Measurements from ENCODE around the gene SLC15A4. TPM values are rescaled to one million over a fixed set of nuclear protein-coding genes. Genes with fewer than 3 reads are reported as not detected.

SLC15A4 gene
- total and polyA plus RNA-seq, 2 of the 13 experiments (the other 11 are each of a cell fraction or from before 2014, with no cell fraction given), result 17.3 to 22.7 TPM

DNA sequence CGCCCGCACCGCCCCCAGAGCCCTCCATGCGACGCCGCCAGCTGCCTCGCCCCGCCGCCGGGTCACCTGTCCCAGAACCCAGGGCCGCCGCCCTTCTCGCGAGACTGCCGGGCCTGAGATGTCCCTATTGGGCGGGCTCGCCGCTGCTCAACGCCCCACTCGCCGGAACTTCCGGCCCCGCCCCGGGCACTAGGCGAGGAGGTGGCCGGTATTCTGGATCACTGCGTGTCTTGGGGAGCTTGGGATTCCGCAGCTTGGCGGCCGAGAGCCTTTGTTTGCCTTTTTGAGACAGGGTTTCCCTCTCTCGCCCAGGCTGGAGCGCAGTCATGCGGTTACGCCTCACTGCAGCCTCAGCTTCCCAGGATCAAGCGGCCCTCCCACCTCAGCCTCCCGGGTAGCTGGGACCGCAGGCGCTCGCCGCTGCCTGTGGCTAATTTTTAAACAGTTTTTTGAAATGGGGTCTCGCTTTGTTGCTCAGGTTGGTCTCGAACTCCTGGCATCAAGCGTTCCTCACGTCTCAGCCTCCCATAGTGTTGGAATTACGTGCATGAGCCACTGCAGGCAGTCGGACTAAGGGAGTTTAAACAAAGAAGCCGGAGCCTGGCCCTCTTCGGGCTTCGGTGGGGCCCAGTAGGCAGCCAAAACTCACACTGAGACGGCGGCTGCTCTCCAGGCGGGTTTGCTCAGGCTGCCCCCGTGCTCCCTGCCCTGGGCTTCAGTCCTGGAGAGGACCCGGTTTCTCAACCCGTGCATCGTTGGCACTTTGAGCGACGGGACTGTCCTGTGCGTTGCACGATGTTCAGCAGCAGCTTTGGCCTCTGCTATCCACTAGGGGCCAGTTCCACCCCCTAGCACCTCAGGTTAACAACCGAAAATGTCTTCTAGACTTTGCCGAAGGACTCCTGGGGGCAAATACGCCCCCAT is at the start of gene SLC15A4 (continued):
- TF ChIP-seq, protein P1, sequence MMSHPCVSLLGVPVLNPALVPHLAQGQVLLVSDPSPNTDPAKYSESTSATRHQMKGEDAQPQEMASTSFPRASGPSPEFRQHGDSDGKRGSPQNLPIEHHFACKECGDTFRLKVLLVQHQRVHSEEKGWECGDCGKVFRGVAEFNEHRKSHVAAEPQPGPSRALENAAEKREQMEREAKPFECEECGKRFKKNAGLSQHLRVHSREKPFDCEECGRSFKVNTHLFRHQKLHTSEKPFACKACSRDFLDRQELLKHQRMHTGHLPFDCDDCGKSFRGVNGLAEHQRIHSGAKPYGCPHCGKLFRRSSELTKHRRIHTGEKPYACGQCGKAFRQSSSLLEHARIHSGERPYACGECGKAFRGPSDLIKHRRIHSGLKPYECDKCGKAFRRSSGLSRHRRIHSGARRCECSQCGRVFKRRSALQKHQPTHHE (CRISPR knock-in tag; IDR thresholded peaks at IDR 0.05; ENCODE audit: borderline replicate concordance), result peak; percentile 75; the same call in 1 of the 2 replicates
- TF ChIP-seq, protein P2, sequence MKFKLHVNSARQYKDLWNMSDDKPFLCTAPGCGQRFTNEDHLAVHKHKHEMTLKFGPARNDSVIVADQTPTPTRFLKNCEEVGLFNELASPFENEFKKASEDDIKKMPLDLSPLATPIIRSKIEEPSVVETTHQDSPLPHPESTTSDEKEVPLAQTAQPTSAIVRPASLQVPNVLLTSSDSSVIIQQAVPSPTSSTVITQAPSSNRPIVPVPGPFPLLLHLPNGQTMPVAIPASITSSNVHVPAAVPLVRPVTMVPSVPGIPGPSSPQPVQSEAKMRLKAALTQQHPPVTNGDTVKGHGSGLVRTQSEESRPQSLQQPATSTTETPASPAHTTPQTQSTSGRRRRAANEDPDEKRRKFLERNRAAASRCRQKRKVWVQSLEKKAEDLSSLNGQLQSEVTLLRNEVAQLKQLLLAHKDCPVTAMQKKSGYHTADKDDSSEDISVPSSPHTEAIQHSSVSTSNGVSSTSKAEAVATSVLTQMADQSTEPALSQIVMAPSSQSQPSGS (CRISPR knock-in tag; IDR thresholded peaks at IDR 0.05), result 0 out of 2 replicates have a peak, but pooled peaks have one; percentile 43
- TF ChIP-seq, protein P3, sequence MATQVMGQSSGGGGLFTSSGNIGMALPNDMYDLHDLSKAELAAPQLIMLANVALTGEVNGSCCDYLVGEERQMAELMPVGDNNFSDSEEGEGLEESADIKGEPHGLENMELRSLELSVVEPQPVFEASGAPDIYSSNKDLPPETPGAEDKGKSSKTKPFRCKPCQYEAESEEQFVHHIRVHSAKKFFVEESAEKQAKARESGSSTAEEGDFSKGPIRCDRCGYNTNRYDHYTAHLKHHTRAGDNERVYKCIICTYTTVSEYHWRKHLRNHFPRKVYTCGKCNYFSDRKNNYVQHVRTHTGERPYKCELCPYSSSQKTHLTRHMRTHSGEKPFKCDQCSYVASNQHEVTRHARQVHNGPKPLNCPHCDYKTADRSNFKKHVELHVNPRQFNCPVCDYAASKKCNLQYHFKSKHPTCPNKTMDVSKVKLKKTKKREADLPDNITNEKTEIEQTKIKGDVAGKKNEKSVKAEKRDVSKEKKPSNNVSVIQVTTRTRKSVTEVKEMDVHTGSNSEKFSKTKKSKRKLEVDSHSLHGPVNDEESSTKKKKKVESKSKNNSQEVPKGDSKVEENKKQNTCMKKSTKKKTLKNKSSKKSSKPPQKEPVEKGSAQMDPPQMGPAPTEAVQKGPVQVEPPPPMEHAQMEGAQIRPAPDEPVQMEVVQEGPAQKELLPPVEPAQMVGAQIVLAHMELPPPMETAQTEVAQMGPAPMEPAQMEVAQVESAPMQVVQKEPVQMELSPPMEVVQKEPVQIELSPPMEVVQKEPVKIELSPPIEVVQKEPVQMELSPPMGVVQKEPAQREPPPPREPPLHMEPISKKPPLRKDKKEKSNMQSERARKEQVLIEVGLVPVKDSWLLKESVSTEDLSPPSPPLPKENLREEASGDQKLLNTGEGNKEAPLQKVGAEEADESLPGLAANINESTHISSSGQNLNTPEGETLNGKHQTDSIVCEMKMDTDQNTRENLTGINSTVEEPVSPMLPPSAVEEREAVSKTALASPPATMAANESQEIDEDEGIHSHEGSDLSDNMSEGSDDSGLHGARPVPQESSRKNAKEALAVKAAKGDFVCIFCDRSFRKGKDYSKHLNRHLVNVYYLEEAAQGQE (IDR thresholded peaks at IDR 0.05; ENCODE audit: borderline replicate concordance in 1 of 2, low read depth in 1 of 2, low read length in 2 of 2), result peak in 1 of 2 experiments; percentile 58; a peak in 1 of 4 replicates
- 0 out of 2 replicates have a peak, but pooled peaks have one; percentile 31 for TF ChIP-seq SALL2 (CRISPR knock-in tag; IDR thresholded peaks at IDR 0.05)
- peak; percentile 86; the same call in 1 of the 2 replicates for TF ChIP-seq NAIF1 (CRISPR knock-in tag; IDR thresholded peaks at IDR 0.05; ENCODE audit: borderline replicate concordance)
- TF ChIP-seq GATA4 (IDR thresholded peaks at IDR 0.05; ENCODE audit: borderline replicate concordance, low read depth), result peak; percentile 76; the same call in 1 of the 2 replicates
- TF ChIP-seq ZFP41 (CRISPR knock-in tag; IDR thresholded peaks at IDR 0.05; ENCODE audit: borderline replicate concordance), result no peak
- TF ChIP-seq MAFF (IDR thresholded peaks at IDR 0.05; ENCODE audit: low read depth, low read length), result peak; percentile 9; the same call in 1 of the 2 replicates
- TF ChIP-seq, protein P4, sequence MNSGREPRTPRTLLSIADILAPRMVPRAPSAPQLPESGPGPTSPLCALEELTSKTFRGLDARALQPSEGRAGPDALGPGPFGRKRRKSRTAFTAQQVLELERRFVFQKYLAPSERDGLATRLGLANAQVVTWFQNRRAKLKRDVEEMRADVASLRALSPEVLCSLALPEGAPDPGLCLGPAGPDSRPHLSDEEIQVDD (CRISPR knock-in tag; IDR thresholded peaks at IDR 0.05; ENCODE audit: borderline replicate concordance), result 0 out of 2 replicates have a peak, but pooled peaks have one; percentile 27
- no peak for TF ChIP-seq EED (CRISPR knock-in tag; IDR thresholded peaks at IDR 0.05)
- TF ChIP-seq, protein P5, sequence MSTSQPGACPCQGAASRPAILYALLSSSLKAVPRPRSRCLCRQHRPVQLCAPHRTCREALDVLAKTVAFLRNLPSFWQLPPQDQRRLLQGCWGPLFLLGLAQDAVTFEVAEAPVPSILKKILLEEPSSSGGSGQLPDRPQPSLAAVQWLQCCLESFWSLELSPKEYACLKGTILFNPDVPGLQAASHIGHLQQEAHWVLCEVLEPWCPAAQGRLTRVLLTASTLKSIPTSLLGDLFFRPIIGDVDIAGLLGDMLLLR (CRISPR knock-in tag; IDR thresholded peaks at IDR 0.05), result 0 out of 2 replicates have a peak, but pooled peaks have one; percentile 40
- peak; percentile 49; the same call in 1 of the 2 replicates for TF ChIP-seq PPARG (CRISPR knock-in tag; conservative IDR thresholded peaks at IDR 0.05)
- no peak for TF ChIP-seq PTBP1 (IDR thresholded peaks at IDR 0.05; ENCODE audit: low read depth, low read length, poor library complexity, severe bottlenecking)
- TF ChIP-seq, protein P6, sequence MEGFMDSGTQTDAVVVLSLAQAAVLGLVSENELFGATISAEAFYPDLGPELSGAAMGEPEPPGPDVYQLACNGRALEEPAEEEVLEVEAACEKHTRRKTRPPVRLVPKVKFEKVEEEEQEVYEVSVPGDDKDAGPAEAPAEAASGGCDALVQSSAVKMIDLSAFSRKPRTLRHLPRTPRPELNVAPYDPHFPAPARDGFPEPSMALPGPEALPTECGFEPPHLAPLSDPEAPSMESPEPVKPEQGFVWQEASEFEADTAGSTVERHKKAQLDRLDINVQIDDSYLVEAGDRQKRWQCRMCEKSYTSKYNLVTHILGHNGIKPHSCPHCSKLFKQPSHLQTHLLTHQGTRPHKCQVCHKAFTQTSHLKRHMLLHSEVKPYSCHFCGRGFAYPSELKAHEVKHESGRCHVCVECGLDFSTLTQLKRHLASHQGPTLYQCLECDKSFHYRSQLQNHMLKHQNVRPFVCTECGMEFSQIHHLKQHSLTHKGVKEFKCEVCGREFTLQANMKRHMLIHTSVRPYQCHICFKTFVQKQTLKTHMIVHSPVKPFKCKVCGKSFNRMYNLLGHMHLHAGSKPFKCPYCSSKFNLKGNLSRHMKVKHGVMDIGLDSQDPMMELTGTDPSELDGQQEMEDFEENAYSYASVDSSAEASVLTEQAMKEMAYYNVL (CRISPR knock-in tag; IDR thresholded peaks at IDR 0.05; ENCODE audit: borderline replicate concordance), result peak; percentile 72; the same call in 1 of the 2 replicates
- 0 out of 2 replicates have a peak, but pooled peaks have one; percentile 22 for TF ChIP-seq ZNF460 (CRISPR knock-in tag; IDR thresholded peaks at IDR 0.05; ENCODE audit: borderline replicate concordance)
- peak; percentile 81 for TF ChIP-seq ZEB1 (IDR thresholded peaks at IDR 0.05; ENCODE audit: insufficient replicate concordance, low read depth)
